ENCODE measurements around the gene AIF1.

Gene AIF1

DNA sequence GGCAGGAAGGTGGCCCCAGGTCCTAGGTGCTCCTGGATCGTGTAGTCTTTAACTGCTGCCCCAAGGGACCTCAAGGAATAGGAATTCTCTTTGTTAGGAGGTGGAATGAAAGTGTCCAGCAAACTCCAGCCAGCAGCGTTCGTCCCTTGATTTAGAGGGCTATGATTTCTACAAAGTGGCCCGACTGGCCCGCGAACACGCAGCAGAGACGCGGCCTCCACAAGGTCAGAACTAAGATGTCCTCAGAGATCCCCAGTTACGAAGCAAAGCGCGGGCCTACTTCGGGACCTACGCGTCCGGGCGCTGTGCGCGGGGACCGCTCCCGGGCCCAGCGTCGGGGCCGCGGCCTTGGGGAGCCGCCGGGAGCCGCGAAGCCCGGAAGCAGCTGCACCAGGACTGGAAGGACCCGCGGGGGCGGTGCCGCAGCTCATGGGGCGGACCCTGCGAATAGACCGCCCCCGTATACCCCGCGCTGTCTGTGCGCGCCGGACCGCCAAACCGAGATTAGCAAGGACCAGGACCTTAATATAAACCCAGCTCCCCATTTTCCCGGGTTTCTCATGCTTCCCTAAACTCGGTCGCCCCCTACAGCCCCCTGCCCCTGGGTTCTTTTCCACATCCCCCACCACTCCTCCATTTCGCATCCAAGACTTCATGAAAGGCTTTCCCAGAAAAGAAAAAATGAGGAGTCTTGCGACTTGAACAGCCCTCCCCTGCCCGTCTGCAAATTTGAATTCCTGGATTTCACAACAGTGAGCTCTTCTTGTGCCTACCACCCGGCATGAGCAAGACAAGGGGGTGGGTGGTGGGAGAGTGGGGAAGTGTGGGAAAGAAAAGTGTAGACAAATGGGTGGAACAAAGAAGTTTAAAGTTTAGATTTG is 45.6 kb downstream of the AIF1 start, which contains the start of gene C6orf47:
TSS of gene C6orf47 (minus strand) at position 398 of the 881 bp plus-strand sequence. CDS start 831 bp downstream, outside the sequence.
- in situ Hi-C loops (cut with HindIII; ENCODE audit: low pct_unique_long_range_greater_than_20kb, low sequenced_read_pairs): no loop called here
- no peak; the same call in 1 of the 2 replicates for TF ChIP-seq JUND (IDR thresholded peaks at IDR 0.05; ENCODE audit: low read depth)
- peak; percentile 83 to 84 for DNase-seq (ENCODE audit: low read depth in 1 of 2, low spot score in 1 of 2)

DNA sequence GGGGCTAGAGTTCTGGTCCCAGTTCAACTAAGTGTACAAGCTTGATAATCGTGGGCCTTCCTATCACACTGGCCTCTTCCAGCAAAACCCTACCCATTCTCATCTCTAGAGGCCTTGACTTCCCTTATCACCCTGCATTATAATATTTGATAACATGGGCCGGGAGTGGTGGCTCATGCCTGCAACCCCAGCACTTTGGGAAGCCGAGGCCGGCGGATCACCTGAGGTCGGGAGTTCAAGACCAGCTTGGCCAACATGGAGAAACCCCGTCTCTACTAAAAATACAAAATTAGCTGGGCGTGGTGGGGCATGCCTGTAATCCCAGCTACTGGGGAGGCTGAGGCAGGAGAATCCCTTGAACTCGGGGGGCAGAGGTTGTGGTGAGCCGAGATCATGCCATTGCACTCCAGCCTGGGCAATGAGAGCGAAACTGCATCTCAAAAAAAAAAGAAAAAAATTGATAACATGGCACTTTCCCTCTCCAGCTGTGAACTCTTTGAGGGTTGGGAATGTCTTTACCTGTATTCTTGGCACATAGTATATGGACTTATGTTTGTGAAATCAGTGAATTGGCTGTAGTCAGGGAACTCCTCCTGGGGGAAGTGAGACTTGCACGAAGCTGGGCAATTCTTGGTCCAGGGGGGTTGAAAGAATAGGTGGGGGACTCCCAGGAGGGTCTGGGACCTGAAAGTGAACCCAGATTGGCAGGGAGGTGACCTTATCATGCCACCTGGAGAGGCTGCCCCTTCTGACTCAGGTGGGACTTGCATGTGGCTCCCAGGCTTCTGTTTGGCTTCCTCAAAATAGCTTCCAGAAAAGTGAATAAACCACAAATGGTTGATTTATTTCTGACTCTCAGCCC is 46.5 kb downstream of the AIF1 start:
- no peak for TF ChIP-seq JUND (IDR thresholded peaks at IDR 0.05; ENCODE audit: low read depth)
- no peak for DNase-seq (ENCODE audit: low read depth in 1 of 2, low spot score in 1 of 2)
- in situ Hi-C loops (cut with HindIII; ENCODE audit: low pct_unique_long_range_greater_than_20kb, low sequenced_read_pairs): no loop called here

DNA sequence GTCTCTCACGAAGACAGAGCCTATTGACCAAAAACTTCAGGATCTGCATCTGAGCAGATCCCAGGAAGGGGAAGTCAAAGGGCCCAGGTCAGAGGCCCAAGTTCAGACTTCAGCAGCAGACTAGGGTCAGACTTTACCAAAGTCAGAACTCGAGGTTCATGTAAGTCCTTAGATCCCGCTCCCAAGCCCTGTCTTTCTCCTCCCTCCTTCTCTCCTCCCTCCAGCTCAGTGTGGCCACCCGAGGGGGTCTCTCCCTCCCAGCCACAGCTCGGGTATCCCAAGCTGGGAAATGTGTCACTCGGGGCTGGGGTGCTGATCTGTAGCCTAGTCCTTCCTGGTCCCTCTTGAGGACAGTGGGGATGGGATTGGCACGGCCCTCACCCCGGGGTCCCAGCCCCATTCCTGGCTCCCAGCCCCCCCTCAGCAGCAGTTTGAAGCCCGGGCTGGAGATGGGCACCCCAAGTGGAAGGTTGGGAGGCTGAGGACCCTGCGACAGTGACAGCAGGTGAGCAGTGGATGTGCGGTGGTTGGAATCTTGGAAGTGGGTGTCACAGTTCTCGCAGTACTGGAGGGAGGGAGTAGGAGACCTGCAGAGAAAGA is 47.2 kb downstream of the AIF1 start:
- TF ChIP-seq JUND (IDR thresholded peaks at IDR 0.05; ENCODE audit: low read depth): no peak
- DNase-seq (ENCODE audit: low read depth in 1 of 2, low spot score in 1 of 2): no peak
- in situ Hi-C loops (cut with HindIII; ENCODE audit: low pct_unique_long_range_greater_than_20kb, low sequenced_read_pairs): no loop called here

DNA sequence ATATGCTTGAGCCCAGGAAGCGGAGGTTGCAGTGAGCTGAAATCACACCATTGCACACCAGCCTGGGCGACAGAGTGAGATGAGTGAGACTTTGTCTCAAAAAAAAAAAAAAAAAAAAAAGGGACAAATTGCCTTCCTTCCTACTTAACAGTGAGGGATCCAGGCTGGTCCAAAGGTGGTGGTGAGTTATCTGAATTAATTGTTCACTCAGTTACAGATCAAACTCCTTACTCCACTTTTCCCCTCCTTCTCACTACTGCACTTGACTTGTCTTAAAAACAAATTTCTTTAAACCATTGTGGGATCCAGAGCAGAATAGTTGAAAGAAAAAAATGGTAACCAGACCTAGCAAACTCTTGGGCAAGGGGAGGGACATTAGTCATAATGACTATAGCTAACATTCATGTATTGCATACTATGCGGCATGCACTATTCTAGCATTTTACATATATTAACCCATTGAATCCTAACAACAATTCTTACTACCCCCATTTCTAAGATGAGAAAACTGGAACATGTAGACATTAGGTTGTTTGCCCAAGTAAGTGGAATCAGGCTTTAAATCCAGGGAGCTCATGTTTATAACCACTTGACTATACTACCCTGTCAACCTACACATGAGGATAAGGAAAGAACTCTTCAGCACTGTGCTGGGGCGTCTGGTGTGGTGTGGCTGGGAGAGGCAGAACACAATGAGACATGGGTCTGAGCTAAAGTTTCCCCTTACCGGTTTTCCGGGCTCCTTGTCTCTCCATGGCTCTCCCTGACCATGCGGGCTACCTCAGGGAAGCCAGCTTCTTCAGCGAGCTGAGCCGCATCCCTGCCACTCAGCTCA is 48.3 kb downstream of the AIF1 start:
- no peak for TF ChIP-seq JUND (IDR thresholded peaks at IDR 0.05; ENCODE audit: low read depth)
- in situ Hi-C loops (cut with HindIII; ENCODE audit: low pct_unique_long_range_greater_than_20kb, low sequenced_read_pairs): no loop called here
- DNase-seq (ENCODE audit: low read depth in 1 of 2, low spot score in 1 of 2): no peak

DNA sequence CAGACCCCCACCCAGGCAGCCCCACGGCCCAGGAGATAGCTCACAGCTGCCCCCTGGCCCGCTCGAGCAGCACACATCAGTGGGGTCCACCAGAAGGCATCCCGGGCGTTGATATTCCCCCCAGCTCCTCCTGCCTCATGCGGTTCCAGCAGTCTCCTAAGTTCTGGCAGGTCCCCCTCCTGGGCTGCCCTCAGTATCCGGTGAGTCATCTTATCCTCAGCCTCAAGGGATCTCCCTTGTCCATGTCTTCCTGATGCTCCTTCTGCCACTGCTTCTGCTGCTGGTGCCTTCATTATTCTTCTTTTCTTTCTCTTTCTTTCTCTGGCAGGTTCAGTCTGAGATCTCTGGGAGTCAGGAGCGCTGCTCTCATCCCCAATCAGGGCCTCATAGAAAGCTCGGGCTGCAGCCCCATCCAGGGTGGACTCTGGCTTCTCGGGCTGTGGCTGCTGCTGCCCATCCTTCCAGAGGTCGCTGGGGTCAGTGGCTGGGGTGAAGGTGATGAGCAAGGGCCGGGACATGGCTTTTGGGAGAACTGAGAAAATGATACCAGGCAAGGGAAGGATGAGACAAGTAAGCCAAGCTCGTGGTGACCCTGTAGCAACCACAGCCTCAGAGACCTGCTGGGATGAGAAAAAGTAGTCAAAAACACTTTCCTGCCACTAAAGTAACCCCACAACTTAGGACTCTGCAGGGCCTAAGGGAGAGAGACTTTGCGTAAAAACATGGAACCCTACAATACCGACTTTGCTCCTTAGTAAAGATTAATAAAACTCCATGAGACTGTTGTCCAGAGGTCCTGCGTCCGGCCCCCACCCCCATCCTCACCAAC is 49.1 kb downstream of the AIF1 start:
- in situ Hi-C loops (cut with HindIII; ENCODE audit: low pct_unique_long_range_greater_than_20kb, low sequenced_read_pairs): no loop called here
- no peak for DNase-seq (ENCODE audit: low read depth in 1 of 2, low spot score in 1 of 2)
- TF ChIP-seq JUND (IDR thresholded peaks at IDR 0.05; ENCODE audit: low read depth): no peak

DNA sequence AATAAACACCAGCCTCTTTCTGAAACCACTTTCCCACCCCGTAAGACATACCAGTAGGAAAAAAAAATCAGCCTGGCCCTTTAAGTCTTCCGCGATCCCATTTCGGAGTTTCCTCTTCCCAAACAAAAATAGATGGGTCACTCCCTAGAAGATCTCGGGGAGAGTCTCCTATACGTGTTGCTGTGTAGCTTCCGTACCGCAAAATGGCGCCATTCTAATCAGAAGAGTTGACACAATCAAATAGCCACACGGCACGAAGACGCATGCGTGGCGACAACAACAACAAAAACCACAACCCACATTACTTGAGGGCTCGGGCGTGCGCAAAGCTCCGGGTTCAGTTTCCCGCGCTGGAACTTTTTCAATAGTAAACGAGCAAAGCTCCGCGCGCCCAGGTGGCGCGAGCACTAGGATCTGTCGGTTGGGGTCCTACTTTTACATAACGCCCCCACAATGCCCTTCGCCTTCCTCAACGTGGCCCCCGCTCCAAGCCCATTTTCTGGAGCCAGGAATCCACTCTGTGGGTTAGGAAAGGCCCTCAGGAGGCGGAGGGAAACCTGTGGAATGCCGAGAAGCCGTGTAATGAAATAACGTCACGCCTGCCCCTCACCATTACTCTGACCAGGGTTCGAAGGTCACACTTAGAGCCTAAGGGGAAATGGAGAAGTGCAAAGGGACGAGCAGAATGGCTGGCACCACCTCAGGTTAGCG is 49.9 kb downstream of the AIF1 start, which contains the start of gene GPANK1:
TSS of gene GPANK1 (minus strand) at position 208 of the 711 bp plus-strand sequence. CDS start 519 bp downstream, outside the sequence.
- in situ Hi-C loops (cut with HindIII; ENCODE audit: low pct_unique_long_range_greater_than_20kb, low sequenced_read_pairs): no loop called here
- peak; percentile 71 to 92 for DNase-seq (ENCODE audit: low read depth in 1 of 2, low spot score in 1 of 2)
- no peak for TF ChIP-seq JUND (IDR thresholded peaks at IDR 0.05; ENCODE audit: low read depth)

DNA sequence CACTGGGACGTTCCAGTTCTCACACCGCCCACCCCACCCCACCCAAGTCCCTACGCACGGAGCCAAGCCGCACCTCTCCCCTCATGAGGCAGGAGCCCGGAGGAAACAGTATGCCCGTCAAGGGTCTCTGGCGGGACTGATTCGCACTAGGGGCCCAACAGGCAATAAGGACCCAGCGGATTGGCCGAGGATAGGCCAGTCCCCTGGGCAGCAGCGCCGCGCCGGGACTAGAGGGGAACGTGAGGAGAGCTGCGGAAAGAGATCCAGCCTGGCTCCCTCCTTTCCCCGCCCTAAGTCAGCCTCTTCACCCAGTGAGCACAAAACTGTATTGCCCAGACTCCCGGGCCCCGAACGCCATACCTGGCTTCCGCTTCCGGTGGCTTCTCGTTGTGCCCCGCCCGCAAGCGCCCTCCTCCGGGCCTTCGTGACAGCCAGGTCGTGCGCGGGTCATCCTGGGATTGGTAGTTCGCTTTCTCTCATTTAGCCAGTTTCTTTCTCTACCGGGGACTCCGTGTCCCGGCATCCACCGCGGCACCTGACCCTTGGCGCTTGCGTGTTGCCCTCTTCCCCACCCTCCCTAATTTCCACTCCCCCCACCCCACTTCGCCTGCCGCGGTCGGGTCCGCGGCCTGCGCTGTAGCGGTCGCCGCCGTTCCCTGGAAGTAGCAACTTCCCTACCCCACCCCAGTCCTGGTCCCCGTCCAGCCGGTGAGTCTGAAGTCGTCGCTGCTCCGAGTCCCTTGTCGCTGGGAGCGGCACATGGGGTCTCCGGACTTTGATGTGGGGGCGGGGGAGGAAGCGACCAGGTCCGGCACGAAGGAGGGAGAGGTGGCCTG is 50.7 kb downstream of the AIF1 start, which contains the start of gene CSNK2B:
TSS of gene CSNK2B (plus strand) at position 580 of the 836 bp plus-strand sequence. CDS start 752 bp downstream, outside the sequence.
- in situ Hi-C loops (cut with HindIII; ENCODE audit: low pct_unique_long_range_greater_than_20kb, low sequenced_read_pairs): no loop called here
- TF ChIP-seq JUND (IDR thresholded peaks at IDR 0.05; ENCODE audit: low read depth): no peak
- peak; percentile 96 to 99 for DNase-seq (ENCODE audit: low read depth in 1 of 2, low spot score in 1 of 2)

DNA sequence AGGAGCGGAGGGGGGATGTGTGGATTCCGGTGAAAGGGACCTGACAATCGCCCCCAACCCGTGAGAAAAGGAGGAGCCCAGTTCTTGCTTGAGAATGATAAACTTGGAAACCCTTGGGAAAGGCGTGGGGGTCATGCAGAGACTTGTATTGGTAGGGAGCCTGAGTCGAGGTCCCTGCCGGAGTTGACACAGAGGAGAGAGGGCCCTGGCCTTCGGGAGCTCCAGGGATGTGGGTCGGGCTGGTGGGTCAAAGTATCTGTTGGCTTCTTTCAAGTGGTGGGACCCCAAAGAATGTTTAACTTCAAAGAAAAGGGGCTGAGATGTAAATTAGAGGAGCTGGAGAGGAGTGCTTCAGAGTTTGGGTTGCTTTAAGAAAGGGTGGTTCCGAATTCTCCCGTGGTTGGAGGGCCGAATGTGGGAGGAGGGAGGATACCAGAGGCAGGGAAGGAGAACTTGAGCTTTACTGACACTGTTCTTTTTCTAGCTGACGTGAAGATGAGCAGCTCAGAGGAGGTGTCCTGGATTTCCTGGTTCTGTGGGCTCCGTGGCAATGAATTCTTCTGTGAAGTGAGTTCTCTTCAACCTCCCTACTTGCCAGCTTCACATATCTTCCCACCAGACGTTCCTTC is 51.4 kb downstream of the AIF1 start:
- DNase-seq (ENCODE audit: low read depth in 1 of 2, low spot score in 1 of 2): no peak
- TF ChIP-seq JUND (IDR thresholded peaks at IDR 0.05; ENCODE audit: low read depth): no peak
- in situ Hi-C loops (cut with HindIII; ENCODE audit: low pct_unique_long_range_greater_than_20kb, low sequenced_read_pairs): no loop called here

Data from T47D (cell line).